ENCODE results near the gene PARD3B. TPM values are rescaled to one million over a fixed set of nuclear protein-coding genes. Genes with fewer than 3 reads are reported as not detected.

The PARD3B gene
- total and polyA plus RNA-seq, 2 of the 4 experiments (the other 2 are of a cell fraction): 3.3 to 15.6 TPM

DNA sequence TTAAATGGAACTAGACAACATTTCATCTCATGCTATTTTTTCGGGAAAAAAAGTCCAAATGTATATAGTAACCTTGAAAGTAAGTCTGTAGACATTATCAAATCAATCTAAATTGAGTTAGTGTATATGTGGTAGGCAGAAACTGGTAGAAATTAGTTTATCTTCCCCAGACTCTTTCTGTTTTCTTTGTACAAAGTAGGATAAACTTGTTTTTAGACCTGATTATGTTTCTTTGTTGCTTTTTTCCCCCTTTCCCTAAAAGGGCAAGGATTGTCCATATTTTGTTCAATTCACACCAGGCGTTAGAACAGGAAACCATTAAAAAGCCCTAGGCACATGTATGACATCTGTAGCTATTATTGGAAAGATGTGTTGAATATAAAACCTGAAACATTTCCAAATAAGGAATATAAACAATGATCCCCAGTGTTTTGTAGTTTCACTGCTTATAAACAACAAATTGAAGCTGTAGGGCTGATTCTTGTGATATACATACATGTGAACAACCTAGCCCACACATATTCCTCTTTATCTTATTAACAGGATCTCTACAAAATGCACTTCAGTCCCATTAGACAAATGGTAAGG is 528.3 kb downstream of the PARD3B start:
- Histone ChIP-seq H3K79me1 (ENCODE audit: low read depth in 1 of 2, low read length in 2 of 2) (no peaks in the 10 kb centered on the region), H4K8ac (ENCODE audit: low read depth in 2 of 2, low read length in 2 of 2) (no peak overlapping the region), H4K20me1 (ENCODE audit: insufficient read depth, low read length) (no peaks in the 10 kb centered on the region), H3K9me3 (ENCODE audit: control insufficient read depth, insufficient read depth, low read length) (no peaks in the 10 kb centered on the region), H2BK5ac (ENCODE audit: low read depth, low read length, poor library complexity, severe bottlenecking) (no peak overlapping the region), H3K27me3 (ENCODE audit: control insufficient read depth, insufficient read depth, low read length) (no peaks in the 10 kb centered on the region), H3K36me3 (ENCODE audit: control insufficient read depth, insufficient read depth, low read length) (no peaks in the 10 kb centered on the region), H3K4me3 (ENCODE audit: insufficient read depth, low read depth, low read length) (no peak overlapping the region), H3K9ac (ENCODE audit: low read depth, low read length) (no peak overlapping the region), H3K27ac (ENCODE audit: insufficient read depth, low read length) (no peak overlapping the region), H3K4me2 (ENCODE audit: low read depth, low read length) (no peak overlapping the region), H3K14ac (replicated peaks; ENCODE audit: low read depth, low read length) (no peak overlapping the region), H2BK20ac (ENCODE audit: low read depth, low read length) (no peak overlapping the region), H2AFZ (replicated peaks; ENCODE audit: low read length, poor library complexity) (no peak overlapping the region), H3K23ac (ENCODE audit: low read depth, low read length) (no peak overlapping the region), H4K91ac (ENCODE audit: insufficient read depth, low read depth, low read length) (no peak overlapping the region), H3K18ac (ENCODE audit: low read depth, low read length) (no peak overlapping the region), H4K5ac (ENCODE audit: low read depth, low read length) (no peak overlapping the region), H2BK15ac (ENCODE audit: low read depth, low read length) (no peak overlapping the region), H2AK9ac (replicated peaks; ENCODE audit: low read depth, low read length, poor library complexity) (no peak overlapping the region), H3K9me1 (ENCODE audit: insufficient read depth, low read length) (no peaks in the 10 kb centered on the region; the same call in 1 of the 2 replicates), H3K4ac (ENCODE audit: low read depth, low read length) (no peak overlapping the region), H3K56ac (ENCODE audit: extremely low read depth, insufficient read depth, low read length) (no peak overlapping the region), H2AK5ac (ENCODE audit: low read depth, low read length) (no peak overlapping the region), H2BK120ac (ENCODE audit: low read depth, low read length) (no peak overlapping the region), H3K4me1 (ENCODE audit: control insufficient read depth, insufficient read depth, low read length) (no peaks in the 10 kb centered on the region)
- TF ChIP-seq BHLHE40 (IDR thresholded peaks at IDR 0.05; ENCODE audit: low read depth, low read length) (no peak), MAZ (IDR thresholded peaks at IDR 0.05; ENCODE audit: borderline replicate concordance, low read depth, low read length) (no peak)
- no peak for DNase-seq
- POLR2A ChIA-PET (ENCODE audit: unreplicated experiment): no interaction called here
- dilution Hi-C loops (cut with HindIII; ENCODE audit: low sequenced_read_pairs, unreplicated experiment): no loop called here
- no CpG with 5 or more reads among the region's 2 CpGs for WGBS, 2 experiments (ENCODE audit: extremely low coverage in 2 of 2, insufficient read length in 1 of 2)
- intact Hi-C loops (cut with micrococcal nuclease): no loop called here
- CTCF ChIA-PET: no interaction called here
- in situ Hi-C loops (cut with MboI; ENCODE audit: low sequenced_read_pairs): no loop called here
- BruUV-seq (replicated peaks): no TSS peak
- no peak for ATAC-seq (ENCODE audit: low read depth)
